HTERT RPE-1 (cell line): Measurements from ENCODE around the gene SLC39A11.

Experiments
- in situ Hi-C: fragments of 300-500 bp; cut with MboI; formaldehyde crosslinking; loops from 4 replicates; pipeline ENCODE4 v1.14.3; 2020; ENCODE audit warnings: low sequenced_read_pairs

Gene SLC39A11

DNA sequence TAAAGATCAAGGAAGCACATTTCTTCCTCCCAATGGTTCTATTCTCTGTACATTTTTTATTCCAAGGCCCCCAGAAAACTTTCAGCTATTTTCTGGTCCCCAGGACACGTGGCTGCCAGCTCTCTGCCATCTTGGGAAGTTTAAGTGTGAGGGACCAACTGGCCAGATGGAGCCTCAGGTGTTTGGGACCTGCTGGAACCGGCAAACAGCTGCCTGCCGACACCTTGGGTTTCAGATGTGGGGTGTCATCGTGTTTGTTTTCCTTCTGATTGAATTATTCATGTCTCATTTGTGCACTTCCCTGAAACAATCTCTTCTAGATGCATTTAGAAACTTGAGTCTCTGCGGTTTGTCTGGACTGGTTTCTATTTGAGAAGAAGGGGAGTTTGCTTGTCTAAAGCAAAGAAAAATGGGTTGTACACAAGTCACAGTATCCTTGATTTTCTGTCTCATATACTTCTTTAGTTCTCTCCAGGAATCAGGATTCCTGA is 386.5 kb downstream of the SLC39A11 start:
- in situ Hi-C loops: no loop called here

DNA sequence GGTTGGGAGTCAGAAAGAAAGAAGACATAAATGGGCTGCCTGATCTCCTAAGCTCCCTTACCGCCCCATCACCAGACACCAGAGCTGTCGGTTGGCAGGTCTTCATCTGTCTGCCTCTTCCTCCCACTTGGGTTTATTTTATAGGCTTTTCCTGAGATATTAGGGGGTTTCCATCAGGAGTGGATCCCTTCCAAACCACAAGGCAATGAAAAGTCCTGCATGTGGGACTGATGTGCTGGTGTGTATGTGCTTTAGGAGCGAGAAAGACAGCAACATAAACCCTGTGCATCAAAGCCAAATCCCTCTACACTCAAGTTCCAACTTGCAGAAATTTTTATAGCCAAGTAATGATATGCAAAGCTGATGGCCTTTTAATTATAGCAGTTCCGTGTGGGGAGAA is 389.5 kb downstream of the SLC39A11 start:
- in situ Hi-C loops: no loop called here

DNA sequence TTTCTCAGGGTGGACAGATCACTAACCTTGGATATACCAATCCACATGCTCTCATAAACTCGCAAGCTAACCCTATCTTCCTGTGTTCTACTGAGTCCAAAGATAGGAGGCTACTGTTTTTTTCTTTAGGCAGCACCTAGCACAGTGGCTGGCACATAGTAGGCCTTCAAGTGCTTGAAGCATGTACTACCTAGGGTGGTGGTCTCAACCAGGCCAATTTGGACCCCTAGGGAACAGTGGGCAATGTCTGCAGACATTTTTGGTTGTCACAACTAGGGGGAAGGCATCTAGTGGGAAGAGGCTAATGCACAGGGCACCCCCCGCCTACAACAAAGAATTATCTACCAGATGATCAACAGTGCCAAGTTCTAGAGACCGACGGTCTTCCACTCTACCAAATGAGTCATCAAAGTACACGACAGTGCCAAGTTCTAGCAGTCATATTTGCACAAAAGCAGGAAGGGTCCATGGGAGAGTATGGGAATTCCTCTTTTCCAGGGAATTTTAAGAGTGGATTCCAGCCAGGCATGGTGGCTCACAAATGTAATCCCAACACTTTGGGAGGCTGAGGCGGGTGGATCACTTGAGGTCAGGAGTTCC is 390.3 kb downstream of the SLC39A11 start:
- in situ Hi-C loops: no loop called here

DNA sequence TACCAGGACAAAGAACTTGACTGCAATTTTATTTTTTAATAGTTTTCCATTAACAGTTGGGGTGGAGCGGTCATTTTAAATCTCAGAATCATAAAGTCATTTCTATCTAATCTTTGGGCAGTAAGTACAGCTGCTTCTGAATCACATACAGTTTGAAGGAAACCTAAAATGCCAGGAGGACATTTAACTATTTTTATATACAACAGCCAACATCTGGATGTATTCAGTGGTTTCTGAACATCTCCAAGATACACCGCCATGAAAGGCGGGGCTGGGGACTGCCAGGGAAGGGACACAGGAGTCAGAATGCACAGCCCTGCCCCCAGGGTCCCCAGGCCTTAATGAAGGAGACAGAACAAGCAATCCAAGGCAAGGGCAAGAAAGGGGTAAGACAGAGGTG is 392.3 kb downstream of the SLC39A11 start:
- in situ Hi-C loops: no loop called here

DNA sequence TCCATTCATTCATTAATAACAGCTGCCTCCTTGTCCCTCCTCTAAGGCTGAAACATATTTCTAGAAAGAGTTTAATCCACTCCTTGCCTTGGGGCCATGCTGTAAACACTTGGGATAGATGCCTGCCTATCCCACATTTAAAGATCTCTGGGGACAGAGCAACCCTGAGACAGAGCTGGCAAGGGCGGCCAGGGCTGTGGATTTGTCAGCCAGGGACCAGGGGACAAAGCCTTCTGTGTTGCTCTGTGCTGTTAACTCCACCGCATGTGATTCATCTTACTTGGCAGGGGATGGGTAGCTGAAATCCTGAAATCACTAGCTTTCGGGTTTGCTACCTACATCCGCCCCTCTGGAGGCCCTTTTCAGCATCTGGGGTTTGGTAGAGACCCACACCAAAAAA is 392.9 kb downstream of the SLC39A11 start:
- in situ Hi-C loops: no loop called here

DNA sequence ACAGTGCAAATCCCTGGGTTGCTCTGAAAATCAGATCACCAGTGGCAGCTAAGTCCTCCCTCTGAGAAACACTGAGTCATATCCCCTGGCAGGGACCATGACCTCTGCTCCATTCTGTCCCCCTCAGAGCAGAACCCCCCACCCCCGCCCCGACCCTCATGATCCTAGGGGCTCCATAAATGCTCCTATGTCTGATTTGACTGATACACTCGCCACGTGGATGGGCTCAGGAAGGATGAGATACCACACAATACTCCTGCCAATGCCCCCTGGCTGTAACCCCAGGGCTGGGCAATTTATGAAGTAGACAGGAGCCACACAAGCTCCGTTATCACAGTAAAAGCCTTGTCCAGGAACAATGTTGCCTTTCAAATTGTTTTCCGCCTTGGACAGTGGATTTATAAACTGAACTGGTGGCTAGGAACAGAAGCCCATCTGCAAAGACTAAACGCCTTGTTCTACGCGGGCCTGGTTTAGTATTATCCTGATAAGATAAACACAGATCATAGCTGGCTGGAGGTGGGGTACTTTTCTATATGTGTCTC is 394.8 kb downstream of the SLC39A11 start:
- in situ Hi-C loops: no loop called here

DNA sequence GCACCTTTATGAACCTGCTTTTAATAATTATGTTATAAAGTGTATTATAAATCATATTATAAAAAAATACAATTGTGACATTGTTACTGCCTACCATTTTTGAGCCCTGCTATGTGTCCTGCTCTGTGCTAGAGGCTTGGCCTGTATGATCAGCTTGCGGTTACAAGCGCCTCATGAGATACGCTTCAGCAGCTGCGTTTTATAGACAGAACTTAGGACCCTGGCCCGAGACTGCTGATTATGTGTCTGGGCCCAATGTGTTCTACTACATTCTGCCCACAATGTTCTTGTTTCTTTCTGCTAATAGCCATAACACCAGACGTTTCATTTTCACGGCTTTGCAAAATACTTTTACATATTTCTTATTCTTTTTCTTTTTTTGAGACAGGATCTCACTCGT is 395.8 kb downstream of the SLC39A11 start:
- in situ Hi-C loops: no loop called here

DNA sequence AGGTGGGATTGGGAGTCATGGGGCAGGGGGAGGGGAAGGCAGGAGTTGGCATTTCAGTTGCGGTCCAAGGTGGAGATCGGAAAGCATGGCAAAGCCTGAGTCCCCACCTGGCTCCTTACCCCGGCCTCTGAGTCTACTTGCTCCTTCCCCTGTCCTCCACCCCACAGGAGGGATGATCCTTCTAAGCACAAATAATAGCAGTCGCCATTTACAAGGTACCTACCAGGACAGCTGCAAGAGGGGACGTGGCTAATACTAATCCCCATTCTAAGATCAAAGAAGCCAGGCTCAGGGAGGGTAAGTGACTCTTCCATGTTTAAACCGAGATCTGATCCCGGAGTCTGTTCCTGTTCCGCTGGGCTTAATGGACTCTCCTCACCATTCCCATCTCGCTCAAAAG is 396.3 kb downstream of the SLC39A11 start:
- in situ Hi-C loops: no loop called here

DNA sequence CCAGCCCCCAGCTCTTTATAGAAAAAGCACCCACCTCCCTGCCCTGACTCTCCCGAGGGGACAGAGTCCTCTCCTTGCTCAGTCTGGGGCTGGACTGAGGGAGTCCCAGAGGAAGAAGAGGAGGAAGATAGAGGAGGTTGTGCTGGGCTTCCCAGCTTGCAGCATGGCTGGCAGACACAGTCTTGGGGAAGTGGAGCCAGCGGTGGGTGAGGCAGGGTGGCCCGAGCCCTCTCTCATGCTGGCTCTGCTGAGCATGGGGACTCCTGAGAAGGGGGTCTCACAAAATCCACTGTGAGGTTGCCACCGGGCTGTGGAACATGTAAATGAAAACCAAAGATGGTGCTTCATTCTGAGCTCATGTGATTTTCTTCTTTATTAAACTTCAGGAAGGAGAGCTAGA is 398.5 kb downstream of the SLC39A11 start:
- in situ Hi-C loops: no loop called here

DNA sequence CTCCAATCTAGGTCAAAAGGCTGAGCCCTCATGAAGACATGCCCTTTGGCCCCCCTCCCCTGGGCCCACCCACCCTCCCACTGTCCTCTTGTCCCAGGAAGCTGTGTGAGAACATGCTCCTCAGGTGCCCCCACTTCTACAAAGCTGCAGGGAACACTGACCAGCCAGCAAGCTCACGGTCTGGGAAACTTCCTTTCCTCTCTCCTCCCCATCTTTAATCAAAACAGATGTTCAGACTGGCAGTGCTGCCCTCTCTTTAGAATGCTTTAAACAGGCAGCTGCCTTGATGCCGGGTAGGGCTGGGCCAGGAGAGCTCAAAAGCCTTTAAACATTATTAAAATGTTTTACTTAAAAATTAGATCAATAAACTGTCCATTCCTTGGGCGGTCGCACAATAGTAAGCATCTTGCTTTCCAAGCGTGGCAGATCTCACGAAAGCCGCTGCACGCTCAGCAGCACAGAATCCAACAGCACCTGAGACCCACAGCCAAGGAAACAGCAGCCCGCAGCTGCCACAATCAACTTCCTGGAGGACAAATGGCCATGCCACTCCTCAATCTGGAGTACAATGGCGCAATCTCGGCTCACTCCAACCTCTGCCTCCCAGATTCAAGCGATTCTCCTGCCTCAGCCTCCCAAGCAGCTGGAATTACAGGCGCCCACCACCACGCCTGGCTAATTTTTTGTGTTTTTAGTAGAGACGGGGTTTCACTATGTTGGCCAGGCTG is 399.2 kb downstream of the SLC39A11 start:
- in situ Hi-C loops: no loop called here

DNA sequence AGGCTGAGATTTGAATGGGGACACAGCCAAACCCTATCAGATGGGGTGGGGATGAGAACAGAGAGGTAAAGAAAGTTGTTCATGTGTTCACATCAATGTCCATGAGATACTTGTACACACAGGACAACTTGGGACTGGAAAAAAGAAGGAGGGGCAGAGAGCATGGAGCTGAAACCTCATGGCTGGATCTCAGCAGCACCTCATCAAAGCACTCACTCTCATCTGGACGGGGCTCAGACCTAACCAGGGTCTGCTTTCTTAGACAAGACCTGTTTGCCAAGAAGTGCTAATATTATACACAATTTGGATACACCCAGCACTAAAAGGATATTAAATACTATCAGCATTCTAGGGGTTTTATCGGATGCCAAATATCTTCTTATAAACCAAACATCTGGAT is 399.8 kb downstream of the SLC39A11 start:
- in situ Hi-C loops: no loop called here

DNA sequence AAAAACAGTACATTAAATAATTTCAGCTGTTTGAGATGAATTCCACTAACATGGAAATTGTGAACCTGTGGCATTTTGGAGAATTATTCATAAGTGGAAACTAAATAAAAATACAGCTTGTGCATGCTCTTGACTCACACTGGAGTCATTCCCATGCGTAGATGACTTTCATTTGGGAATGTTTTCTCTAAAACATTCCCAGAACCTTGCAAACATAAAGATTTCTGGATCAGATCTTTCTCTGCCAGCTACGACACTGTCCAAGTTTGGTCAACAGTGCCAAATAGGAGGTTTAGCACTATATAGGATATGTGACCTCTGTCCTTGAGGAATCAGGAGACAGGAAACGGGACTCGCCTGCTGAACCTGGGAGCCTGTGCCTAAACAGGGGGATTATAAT is 400.9 kb downstream of the SLC39A11 start:
- in situ Hi-C loops: no loop called here

DNA sequence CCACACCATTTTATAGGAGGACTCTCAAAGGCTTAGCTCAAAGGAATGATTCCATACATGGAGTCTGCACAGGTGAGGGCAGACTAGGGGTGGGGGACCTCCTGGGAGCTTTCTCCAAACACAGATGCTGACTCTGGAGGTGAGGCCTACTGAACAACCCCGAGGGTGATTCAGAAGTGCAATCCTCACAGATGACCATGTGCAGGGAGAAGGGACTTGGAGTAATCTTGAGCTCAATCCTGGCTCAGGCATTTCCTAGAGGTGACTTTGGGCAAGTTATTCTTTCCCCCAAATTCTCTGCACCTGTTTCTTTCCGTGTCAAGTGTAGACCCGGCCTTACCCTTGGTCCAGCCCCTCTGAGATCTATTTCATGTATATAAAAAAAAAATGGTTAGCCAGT is 401.5 kb downstream of the SLC39A11 start:
- in situ Hi-C loops: no loop called here

DNA sequence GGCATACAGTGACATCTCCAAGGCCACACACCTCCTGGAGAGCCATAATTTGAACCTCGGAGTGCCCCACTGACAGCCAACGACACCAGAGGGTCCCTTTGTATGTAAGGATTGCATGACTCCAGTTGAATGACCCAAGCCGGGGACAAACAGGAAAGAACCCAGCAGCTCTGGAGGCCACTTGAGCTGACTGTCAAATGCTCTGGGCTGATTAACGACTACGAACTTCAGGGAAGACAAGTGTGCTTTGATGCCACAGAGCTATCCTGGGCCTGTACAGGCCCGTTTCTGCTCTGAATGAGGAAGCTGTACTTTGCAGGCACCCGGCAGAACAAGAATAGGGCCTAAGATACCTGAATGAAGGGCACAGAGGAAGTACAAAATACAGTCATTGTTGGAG is 404.6 kb downstream of the SLC39A11 start:
- in situ Hi-C loops: no loop called here

DNA sequence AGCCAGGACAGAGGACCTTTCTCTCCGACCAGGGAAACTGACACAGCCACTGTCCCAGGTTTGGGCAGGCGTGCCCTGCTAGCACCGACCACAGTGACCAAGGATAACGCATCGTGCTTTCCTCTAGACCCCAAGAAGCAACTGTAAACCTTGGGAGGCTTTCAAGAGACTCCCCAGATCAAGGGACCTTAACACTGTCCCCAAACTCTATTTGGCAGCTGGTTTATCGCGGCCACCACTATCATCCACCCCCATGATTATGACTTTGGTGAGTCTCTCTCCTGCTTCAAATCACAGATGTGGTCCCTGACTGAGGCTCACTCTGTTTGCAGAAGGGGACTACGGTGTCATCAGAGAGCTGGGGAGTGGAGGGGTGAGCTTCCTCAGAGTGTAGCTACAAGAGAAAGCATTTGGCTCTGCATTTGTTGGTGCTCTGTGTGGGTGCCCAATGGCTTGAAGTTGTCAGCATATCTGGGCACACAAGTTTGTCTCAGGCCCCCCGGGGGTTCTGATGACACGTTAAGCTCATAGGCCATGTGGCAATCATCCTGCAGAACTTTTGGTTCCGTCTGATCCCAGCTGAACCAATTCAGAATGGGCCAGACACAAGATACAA is 408.0 kb downstream of the SLC39A11 start:
- in situ Hi-C loops: no loop called here

DNA sequence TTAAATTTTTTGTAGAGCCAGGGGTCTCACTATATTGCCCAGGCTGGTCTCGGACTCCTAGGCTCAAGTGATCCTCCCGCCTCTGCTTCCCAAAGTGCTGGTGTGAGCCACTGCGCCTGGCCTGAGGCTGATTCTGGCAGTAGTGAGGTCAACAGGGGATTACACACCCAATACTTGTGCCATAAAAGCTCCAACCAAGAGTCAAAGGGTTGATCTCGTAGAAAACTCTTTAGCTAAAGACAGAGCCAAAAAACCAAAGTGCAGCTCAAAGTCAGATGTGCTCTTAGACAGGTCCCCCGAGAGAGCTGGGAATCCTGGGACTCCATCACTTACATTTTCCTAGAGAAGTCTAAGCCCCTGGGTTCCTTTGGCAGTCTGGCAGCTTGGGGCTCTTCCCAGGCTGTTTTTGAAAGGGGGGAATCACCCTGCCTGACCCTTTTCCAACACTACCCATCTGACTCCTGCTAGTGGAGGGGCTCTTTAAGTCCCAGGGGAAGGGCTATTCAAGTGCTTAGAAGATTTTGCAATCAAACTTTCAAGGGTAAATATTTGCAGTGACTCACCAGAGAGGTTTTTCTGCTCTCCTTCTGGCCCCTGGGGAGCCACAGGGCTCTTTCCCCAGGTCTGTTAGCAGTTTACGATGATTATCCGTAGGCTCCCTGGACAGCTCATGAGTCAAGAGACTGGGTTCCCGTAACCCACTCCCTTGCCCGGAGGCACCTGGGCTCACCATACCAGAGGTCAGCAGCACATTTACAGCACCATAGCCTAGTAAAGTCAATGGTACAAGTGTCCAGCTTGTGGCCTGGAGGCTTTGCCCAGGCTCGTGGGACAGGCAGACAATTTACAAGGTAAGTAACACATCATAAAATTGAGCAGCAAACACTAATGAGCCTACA is 408.7 kb downstream of the SLC39A11 start:
- in situ Hi-C loops: no loop called here

DNA sequence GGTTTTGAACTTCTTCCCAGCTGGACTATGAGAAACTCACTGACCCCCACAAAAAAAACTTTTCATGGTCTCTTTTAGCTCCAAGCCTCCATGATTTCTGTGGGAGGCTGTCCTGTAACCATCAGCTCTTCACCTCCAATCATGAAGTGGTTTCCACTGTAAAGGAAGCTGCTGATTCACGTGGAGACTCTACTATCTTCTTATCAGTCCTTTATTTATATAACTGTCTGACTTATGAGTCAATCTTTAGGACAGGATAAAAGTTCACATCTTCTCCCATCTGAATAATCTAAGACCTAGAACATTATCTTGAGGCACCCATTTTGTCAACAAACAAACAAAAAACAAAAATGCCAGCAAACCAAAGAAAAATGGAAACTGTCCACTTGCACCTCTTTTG is 409.9 kb downstream of the SLC39A11 start:
- in situ Hi-C loops: no loop called here

DNA sequence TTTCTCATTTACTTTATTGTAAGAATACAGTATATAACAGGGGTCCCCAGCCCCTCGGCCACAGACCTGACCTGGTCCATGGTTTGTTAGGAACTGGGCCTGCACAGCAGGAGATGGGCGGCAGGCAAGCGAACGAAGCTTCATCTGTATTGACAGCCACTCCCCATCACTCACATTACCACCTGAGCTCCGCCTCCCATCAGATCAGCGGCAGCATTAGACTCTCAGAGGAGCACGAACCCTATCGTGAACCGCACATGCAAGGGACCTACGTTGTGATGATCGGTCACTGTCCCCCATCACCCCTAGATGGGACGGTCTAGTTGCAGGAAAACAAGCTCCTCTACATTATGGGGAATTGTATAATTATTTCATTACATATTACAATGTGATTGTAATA is 410.6 kb downstream of the SLC39A11 start:
- in situ Hi-C loops: no loop called here

DNA sequence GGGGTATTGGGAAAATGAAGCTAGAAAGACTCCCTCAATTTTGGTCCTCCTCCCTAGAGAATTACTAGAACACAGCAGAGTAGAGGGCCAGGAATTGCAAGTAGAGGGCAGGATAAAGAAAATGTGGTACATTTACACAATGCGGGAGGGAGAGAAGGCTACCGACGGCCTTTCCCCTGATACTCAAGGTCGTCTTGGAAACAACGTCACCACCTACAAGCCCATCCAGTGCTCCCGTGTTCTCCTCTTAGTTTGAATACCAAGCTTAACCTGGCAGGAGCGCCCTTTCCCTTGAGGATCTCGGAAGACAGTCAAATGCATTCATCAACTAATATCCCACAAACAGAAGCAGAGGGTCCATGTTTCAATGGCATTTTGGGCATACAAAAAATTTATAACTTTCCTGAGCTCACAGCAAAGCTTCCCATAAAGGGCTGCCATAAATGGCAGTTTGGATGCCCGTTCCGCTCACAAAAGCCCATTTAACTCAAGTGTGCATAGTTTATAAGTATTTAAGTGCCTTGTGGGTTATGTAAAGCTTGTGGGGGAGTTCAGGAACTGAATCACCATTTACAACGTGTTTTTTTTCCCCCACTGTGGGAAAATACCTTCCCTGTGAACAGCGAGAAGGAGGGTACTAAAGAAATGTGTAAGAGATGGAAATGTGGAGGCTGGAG is 414.6 kb downstream of the SLC39A11 start:
- in situ Hi-C loops: no loop called here

DNA sequence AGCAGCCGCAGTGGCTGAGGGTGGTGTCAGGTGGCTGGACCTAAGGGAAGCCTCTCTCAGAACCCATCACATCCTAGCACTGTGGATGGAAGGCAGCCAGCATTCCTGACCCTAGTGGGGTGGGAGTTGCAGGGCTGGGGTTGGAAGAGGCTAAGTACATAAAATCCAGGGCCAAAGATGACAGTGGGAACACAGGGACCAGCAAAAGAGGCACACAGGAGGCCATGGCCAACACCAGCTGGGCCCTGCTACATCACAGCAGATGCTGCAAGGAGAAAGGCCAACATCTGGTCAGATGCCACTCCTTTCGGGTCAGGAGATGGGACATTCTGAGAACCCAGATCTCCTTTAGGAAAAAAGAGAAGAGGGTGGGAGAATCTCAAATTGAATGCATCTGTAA is 415.4 kb downstream of the SLC39A11 start:
- in situ Hi-C loops: no loop called here
